Prostate gland (tissue), 2 donors: ENCODE results near the gene THUMPD1.

Source experiments
- CTCF ChIP-seq, 4 experiments: fragments of 200-600 bp in 2 of 4; fragments of 450-650 bp in 2 of 4; sonication (generic) in 2 of 4; IDR thresholded peaks; 1 replicate in 3 of 4; 2 replicates in 1 of 4; pipeline ENCODE4 v1.5.1; 2016 to 2019; ENCODE audit warnings: antibody characterized with exemption in 4 of 4, mild to moderate bottlenecking in 2 of 4, moderate library complexity in 2 of 4
- POLR2A ChIP-seq: fragments of 450-650 bp; IDR thresholded peaks from one replicate; pipeline ENCODE4 v1.6.1; 2016; ENCODE audit warnings: antibody characterized with exemption, mild to moderate bottlenecking

- no peak for TF ChIP-seq CTCF (IDR thresholded peaks at IDR 0.05)
- TF ChIP-seq POLR2A = no peak
Observed at GRCh38 chr16:20735490-20735889, 6.1 kb downstream of the THUMPD1 start.
